ENCODE measurements around the gene ZNF384.
A peak's percentile ranks its signal among the peaks of the same experiment; 100 is the strongest.

The ZNF384 gene

DNA sequence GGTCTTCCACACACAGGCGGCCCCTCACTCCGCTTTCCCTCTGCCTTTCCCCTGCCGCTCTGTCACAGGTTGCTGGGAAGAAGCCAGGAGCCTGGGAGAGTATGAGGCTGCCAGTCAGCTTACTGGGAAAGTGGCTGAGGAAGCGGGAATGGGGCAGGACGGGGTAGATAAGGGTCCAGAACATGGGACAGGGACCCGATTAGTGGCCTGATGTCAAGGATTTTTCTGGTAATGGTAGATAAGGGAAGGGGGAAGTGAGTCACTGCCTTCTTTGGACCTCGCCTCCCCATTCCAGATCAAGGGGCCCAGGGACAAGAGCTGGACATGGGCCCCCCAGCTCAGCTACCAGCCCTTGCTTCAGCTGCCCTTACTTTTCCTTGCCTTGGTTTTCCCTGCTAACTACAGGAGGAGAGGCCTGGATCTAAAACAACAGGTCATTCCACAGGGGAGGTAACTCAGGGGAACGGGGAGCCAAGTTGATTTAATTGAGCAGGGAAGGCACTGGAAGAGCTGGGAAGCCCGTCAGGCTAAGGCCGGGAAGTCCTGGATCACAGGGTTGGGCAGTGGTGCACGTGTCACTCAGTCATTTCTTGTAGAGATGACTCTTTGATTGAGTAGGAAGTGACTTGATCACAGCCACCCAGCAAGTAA is 49.9 kb downstream of the ZNF384 start:
- H3K4me3 Mint-ChIP-seq: no peak overlapping the region
- CTCF ChIA-PET: interaction anchor here (1.7 kb wide), 1 partner anchor 19 kb away, joined by 6 read pairs; no protein-coding TSS in a partner anchor
- H3K9me3 Mint-ChIP-seq: peaks cover 10% of the 10 kb centered on the region
- no peak for DNase-seq
- H3K27me3 Mint-ChIP-seq: peaks cover 41% of the 10 kb centered on the region
- H3K36me3 Mint-ChIP-seq: peaks cover 8% of the 10 kb centered on the region
- peaks cover 21% of the 10 kb centered on the region for H3K4me1 Mint-ChIP-seq
- no peak overlapping the region for H3K27ac Mint-ChIP-seq

DNA sequence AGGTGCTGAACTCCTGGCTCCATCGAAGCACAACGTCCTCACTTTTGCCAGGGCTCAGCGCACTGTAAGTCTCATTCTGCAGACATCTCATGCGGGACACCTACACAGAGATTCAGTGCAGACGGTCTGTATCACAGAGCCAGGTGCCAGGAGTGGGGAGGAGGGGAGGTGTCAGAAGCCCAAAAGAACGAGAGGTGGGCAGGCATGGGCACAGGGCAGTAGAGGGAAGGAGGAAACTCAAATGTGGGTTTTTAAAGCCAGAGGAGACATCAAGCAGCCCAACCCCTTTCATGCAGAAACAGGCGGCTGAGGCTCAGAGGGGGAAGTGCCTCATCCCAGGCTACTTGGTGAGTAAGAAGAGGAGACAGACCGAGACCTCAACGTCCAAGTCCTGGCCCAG is 50.9 kb downstream of the ZNF384 start:
- DNase-seq: no peak
- CTCF ChIA-PET: no interaction called here
- Mint-ChIP-seq H3K9me3 (peaks cover 3% of the 10 kb centered on the region), H3K27ac (no peak overlapping the region), H3K4me1 (peaks cover 20% of the 10 kb centered on the region), H3K27me3 (peaks cover 32% of the 10 kb centered on the region), H3K36me3 (peaks cover 3% of the 10 kb centered on the region), H3K4me3 (no peak overlapping the region)

- no peaks in the 10 kb centered on the region for H3K9me3 Mint-ChIP-seq
- peaks cover 43% of the 10 kb centered on the region for H3K4me1 Mint-ChIP-seq
- H3K36me3 Mint-ChIP-seq: no peaks in the 10 kb centered on the region
- CTCF ChIA-PET: no interaction called here
- peak; percentile 34 for DNase-seq
- H3K27me3 Mint-ChIP-seq: peaks cover 20% of the 10 kb centered on the region
- peak within 1 kb of the TSS; percentile 35 for H3K27ac Mint-ChIP-seq
- peak within 1 kb of the TSS; percentile 64 for H3K4me3 Mint-ChIP-seq
Measured at GRCh38 chr12:6635856-6636531, 53.2 kb downstream of the ZNF384 start, which contains the start of gene LPAR5. TSS of gene LPAR5 (minus strand) at chr12:6635959. CDS start at chr12:6621248, 14,711 bp downstream.

GRCh38 chr12:6635375-6635855 is 53.8 kb downstream of the ZNF384 start:
- Mint-ChIP-seq H3K4me3 (peak overlapping the region; percentile 64), H3K9me3 (no peaks in the 10 kb centered on the region), H3K27ac (peak overlapping the region; percentile 35), H3K4me1 (peaks cover 49% of the 10 kb centered on the region), H3K36me3 (no peaks in the 10 kb centered on the region), H3K27me3 (peaks cover 17% of the 10 kb centered on the region)
- CTCF ChIA-PET: no interaction called here
- peak; percentile 46 for DNase-seq

GRCh38 chr12:6632026-6632983 is 56.9 kb downstream of the ZNF384 start:
- Mint-ChIP-seq H3K27me3 (peaks cover 6% of the 10 kb centered on the region), H3K9me3 (no peaks in the 10 kb centered on the region), H3K4me1 (peaks cover 61% of the 10 kb centered on the region), H3K36me3 (no peaks in the 10 kb centered on the region), H3K4me3 (peak overlapping the region; percentile 75), H3K27ac (peak overlapping the region; percentile 94)
- DNase-seq: peak; percentile 68
- CTCF ChIA-PET: interaction anchor here (1.4 to 2.3 kb wide), 4 partner anchors 11 to 52 kb away, joined by 4 to 17 read pairs (median 6); no protein-coding TSS in a partner anchor

DNA sequence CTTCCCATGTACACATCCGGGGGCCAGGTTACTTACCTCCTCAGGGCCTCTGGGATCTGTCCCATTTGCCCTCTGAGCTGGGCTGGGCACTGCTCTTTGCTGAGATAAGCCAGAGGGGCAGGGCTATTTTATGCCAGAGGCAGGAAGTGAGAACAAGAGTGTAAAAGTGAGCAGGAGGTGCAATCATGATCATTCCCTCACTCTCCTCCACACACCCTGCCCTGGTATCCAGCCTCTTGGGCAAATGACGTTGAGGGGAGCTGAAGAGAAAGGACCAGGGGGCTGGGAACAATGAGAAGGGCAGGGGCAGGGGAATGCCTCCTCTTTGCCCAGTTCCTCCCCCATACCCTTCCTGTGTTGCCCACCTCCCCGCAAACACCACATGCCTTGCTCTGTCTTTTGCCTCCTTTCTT is 57.6 kb downstream of the ZNF384 start:
- Mint-ChIP-seq H3K36me3 (no peaks in the 10 kb centered on the region), H3K27ac (peak overlapping the region; percentile 94), H3K4me3 (peak overlapping the region; percentile 75), H3K4me1 (peaks cover 65% of the 10 kb centered on the region), H3K9me3 (no peaks in the 10 kb centered on the region), H3K27me3 (peaks cover 6% of the 10 kb centered on the region)
- CTCF ChIA-PET: interaction anchor here (0.7 to 2.3 kb wide), 5 partner anchors 11 to 53 kb away, joined by 3 to 17 read pairs (median 6); no protein-coding TSS in a partner anchor
- peak; percentile 45 for DNase-seq

- DNase-seq: no peak
- Mint-ChIP-seq H3K4me3 (peak overlapping the region; percentile 75), H3K27ac (peak overlapping the region; percentile 94), H3K9me3 (no peaks in the 10 kb centered on the region), H3K36me3 (no peaks in the 10 kb centered on the region), H3K4me1 (peaks cover 61% of the 10 kb centered on the region), H3K27me3 (no peaks in the 10 kb centered on the region)
- CTCF ChIA-PET: interaction anchor here (0.7 to 2.3 kb wide), 4 partner anchors 10 to 54 kb away, joined by 3 to 17 read pairs (median 4); no protein-coding TSS in a partner anchor
Measured at GRCh38 chr12:6630736-6631135, 58.4 kb downstream of the ZNF384 start.

- H3K27ac Mint-ChIP-seq: peak overlapping the region; percentile 65
- H3K4me3 Mint-ChIP-seq: peak overlapping the region; percentile 74
- H3K27me3 Mint-ChIP-seq: no peaks in the 10 kb centered on the region
- H3K4me1 Mint-ChIP-seq: peaks cover 43% of the 10 kb centered on the region
- CTCF ChIA-PET: interaction anchor here (0.8 to 1.5 kb wide), 3 partner anchors 9 to 197 kb away, joined by 4 to 6 read pairs (median 5); no protein-coding TSS in a partner anchor
- H3K36me3 Mint-ChIP-seq: no peaks in the 10 kb centered on the region
- H3K9me3 Mint-ChIP-seq: no peaks in the 10 kb centered on the region
- peak; percentile 67 for DNase-seq
Measured at GRCh38 chr12:6627616-6628015, 61.6 kb downstream of the ZNF384 start.

DNA sequence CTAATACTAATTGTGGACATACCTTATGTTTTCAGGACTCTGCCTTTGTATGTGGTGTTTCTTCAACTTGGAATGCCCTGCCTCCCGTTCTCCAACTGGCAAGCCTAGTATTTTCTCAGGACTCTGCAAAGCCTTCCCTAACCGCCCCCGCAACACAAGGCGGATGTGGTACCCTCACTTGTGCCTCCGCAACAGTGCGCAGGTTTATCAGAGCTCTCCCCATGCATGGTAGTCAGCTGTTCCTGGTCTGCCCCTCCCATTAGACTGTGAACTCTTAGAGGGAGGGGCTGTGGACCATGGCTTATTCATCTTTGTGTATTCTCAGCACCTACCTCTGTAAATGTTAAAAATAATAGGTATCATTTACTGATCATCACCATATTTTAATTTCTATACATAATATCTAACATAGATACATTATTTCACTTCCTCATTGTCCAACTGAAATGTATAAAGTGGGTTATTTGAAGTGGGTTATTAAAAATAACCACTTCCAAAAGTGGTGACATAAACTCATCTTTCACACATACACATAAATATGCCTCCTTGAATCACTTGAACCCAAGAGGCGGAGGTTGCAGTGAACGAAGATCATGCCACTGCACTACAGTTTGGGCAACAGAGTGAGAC is 62.4 kb downstream of the ZNF384 start:
- H3K27me3 Mint-ChIP-seq: no peaks in the 10 kb centered on the region
- no peaks in the 10 kb centered on the region for H3K36me3 Mint-ChIP-seq
- CTCF ChIA-PET: interaction anchor here (1.2 to 1.5 kb wide), 2 partner anchors 8 to 198 kb away, joined by 4 to 6 read pairs; no protein-coding TSS in a partner anchor
- DNase-seq: no peak
- no peaks in the 10 kb centered on the region for H3K9me3 Mint-ChIP-seq
- peak overlapping the region; percentile 74 for H3K4me3 Mint-ChIP-seq
- peaks cover 34% of the 10 kb centered on the region for H3K4me1 Mint-ChIP-seq
- H3K27ac Mint-ChIP-seq: peak overlapping the region; percentile 16

DNA sequence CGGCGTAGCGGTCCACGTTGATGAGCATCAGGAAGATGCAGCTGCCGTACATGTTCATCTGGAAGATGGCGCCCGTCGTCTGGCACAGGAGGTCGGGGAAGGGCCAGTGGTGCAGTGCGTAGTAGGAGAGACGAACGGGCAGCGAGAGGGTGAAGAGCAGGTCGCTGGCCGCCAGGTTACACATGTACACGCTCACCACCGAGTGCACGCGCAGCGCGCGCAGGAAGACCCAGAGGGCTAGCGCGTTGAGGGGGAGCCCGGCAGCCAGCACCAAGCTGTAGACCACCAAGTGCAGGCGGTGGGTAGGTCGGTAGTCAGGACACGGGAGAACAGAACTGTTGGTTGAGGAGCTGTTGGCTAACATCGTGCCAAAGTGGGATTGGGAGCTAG is 68.3 kb downstream of the ZNF384 start:
- H3K27ac Mint-ChIP-seq: peak overlapping the region; percentile 65
- peak overlapping the region; percentile 38 for H3K4me3 Mint-ChIP-seq
- CTCF ChIA-PET: interaction anchor here (0.7 to 4.1 kb wide), 14 partner anchors 10 to 213 kb away, joined by 3 to 30 read pairs (median 5); partner anchors contain the start of gene ZNF384
- peaks cover 10% of the 10 kb centered on the region for H3K36me3 Mint-ChIP-seq
- peaks cover 13% of the 10 kb centered on the region for H3K4me1 Mint-ChIP-seq
- no peaks in the 10 kb centered on the region for H3K27me3 Mint-ChIP-seq
- no peak for DNase-seq
- no peaks in the 10 kb centered on the region for H3K9me3 Mint-ChIP-seq

GRCh38 chr12:6620137-6620884 is 68.9 kb downstream of the ZNF384 start:
- DNase-seq: peak; percentile 66
- H3K27ac Mint-ChIP-seq: no peak overlapping the region
- peaks cover 13% of the 10 kb centered on the region for H3K4me1 Mint-ChIP-seq

GRCh38 chr12:6618483-6619225 is 70.5 kb downstream of the ZNF384 start:
- peaks cover 23% of the 10 kb centered on the region for H3K4me1 Mint-ChIP-seq
- no peak overlapping the region for H3K27ac Mint-ChIP-seq
- H3K27me3 Mint-ChIP-seq: no peaks in the 10 kb centered on the region
- peaks cover 10% of the 10 kb centered on the region for H3K36me3 Mint-ChIP-seq
- DNase-seq: no peak
- H3K4me3 Mint-ChIP-seq: no peak overlapping the region
- no peaks in the 10 kb centered on the region for H3K9me3 Mint-ChIP-seq
- CTCF ChIA-PET: interaction anchor here (0.9 to 4.1 kb wide), 9 partner anchors 9 to 207 kb away, joined by 3 to 30 read pairs (median 6); no protein-coding TSS in a partner anchor

More at GRCh38 chr12:6620137-6620884, 68.9 kb downstream of the ZNF384 start:
- no peaks in the 10 kb centered on the region for H3K9me3 Mint-ChIP-seq
- H3K27me3 Mint-ChIP-seq: no peaks in the 10 kb centered on the region
- peak overlapping the region; percentile 38 for H3K4me3 Mint-ChIP-seq
- CTCF ChIA-PET: interaction anchor here (0.8 to 4.1 kb wide), 16 partner anchors 9 to 215 kb away, joined by 3 to 30 read pairs (median 5); no protein-coding TSS in a partner anchor
- peaks cover 10% of the 10 kb centered on the region for H3K36me3 Mint-ChIP-seq

Measured in activated naive CD4-positive, alpha-beta T cell treated with anti-CD3 and anti-CD28 coated beads, Interleukin-2, amount 10 ng/mL, durations not matched to agents 7 days and 5 days (primary cell).